Hematopoietic multipotent progenitor cell treated with erythropoietin and hydrocortisone succinate and interleukin-3 and kit ligand, for 8 days (in vitro differentiated cells): ENCODE data around the gene CDC37.
"Not testable (repeated sequence)": the region's sequence is repeated elsewhere in the genome, so short reads cannot be mapped to it uniquely, and the experiment has no call there.

Experiments
- DNase-seq: peaks from one replicate; pipeline ENCODE4 v3.0.0-alpha.2; 2015

CDC37 gene

DNA sequence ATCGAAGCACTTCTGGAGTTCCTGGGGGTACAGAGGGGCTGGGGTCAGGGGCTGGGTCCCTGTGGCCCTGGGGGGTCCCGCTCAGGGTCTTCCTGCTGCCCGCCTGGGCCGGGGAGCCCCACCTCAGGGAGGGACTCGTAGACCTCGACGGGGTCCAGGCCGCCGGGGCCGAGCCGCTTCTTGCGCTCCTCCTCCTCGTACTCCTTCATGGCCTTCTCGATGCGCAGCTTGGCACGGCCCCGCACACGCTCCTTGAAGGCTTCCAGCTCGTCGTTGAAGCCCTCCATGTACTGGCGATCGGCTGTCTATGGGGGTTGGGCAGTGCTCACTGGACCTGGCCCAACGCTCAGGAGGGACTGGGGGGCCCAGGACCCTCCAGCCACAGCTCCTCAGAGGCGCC, 10.2 kb downstream of the CDC37 start:
- DNase-seq = no peak

DNA sequence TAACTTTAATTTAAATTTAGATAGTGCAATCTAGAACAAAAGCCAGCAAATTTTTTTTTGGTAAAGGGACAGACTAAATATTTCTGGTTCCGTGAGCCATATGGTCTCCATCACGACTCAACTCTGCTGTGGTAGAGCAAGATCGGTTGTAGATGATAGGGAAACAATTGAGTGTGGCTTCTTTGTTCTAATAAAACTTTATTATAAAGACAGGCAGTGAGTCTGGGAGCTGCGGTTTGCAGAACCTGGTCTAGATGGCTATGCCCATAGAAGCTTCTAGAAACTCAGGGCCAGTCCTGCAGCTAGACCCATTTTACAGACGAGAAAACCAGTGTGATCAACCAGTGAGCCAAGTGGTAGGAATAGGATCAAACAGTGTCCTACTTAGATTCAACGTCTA, 11.2 kb downstream of the CDC37 start:
- no peak for DNase-seq

DNA sequence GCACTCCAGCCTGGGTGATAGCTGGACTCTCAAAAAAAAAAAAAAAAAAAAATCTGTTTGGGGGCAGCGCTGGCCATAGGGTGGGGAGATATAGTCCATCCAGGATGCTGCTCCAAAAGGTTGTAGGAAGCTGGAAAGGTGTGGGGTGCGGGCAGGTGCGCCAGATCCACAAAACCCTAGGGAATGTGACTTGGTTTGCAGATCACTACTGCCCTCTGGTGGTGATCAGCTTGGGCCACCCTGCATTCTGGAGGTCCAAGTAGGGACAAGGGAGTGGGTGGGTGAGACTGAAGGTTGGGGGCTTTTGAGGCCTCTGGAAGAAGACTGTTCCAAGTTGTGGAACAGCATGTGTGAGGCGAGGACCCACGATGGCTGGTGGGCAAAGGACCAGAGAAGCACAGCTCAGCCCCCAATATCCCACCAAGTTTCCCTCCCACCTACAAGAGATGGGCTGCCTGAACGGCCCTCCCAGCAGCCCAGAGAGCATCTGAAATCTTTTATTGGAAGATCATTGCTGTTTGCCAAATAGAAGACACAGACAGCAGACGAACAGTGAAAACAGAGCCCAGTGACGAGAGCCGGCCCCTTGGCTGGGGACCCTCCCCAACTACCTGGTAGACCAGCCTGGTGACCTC, 12.6 kb downstream of the CDC37 start:
- DNase-seq = peak; percentile 75

DNA sequence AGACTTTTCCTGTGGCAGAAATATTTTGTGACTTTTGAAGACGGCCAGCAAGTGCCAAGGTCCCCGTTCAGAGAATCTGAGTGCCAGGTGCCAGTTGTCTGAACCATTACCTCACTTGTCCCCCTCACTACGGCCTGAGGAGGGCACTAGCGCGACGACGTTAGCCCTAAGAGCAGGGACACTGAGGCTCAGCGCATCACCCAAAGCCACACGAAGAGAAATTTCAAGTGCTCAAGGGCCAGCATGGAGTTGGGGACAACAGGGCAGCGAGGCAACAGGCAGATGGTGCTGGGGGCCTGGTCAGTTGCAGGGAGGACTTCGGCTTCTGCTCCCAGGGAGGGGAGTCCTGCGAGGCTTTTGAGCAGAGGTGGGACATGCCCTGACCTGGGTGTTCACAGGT, 13.5 kb downstream of the CDC37 start:
- peak; percentile 52 for DNase-seq

DNA sequence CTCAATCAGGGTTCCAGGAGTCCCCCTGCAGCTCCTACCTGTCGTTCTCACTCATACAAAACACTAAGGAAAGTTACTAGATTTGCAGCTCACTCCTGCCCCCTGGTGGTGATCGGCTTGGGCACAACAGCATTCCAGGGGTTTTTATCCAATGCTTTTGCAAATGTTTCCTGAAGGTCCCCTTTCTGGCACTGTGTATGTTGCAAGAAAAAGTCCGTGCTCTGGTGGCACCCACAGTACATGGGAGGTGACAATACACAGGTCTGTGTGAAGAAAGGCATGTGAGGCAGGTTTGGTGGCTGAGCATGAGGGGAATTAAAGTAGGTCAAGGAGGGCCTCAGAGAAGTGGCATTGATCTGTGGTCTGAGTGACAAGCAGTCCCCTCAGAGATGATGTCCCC, 14.4 kb downstream of the CDC37 start:
- peak; percentile 86 for DNase-seq

DNA sequence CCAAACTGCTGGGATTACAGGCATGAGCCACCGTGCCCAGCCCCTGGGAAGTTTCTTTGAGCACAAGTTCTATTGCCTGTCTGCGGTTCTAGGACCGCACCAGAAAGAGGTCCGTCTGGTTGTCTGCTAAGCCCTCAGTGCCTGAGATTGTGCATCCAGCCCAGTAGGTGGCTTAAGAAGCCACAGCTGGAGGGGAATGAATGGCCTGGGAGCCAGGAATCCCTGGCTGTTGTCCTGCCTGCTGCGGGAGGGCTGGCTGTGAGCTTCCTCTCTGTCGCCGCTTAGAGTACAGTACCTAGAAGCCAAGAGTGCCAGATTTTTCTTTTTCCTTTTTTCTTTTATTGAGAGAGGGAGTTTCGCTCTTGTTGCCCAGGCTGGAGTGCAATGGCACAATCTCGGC, 18.8 kb downstream of the CDC37 start:
- DNase-seq = no peak

DNA sequence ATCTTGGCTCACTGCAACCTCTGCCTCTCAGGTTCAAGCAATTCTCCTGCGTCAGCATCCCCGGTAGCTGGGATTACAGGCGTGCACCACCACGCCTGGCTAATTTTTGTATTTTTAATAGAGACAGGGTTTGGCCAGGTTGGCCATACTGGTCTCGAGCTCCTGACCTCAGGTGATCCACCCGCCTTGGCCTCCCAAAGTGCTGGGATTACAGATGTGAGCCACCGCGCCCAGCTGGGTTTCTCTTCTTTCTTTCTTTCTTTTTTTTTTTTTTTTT, 20.2 kb downstream of the CDC37 start:
- not testable (repeated sequence) for DNase-seq

DNA sequence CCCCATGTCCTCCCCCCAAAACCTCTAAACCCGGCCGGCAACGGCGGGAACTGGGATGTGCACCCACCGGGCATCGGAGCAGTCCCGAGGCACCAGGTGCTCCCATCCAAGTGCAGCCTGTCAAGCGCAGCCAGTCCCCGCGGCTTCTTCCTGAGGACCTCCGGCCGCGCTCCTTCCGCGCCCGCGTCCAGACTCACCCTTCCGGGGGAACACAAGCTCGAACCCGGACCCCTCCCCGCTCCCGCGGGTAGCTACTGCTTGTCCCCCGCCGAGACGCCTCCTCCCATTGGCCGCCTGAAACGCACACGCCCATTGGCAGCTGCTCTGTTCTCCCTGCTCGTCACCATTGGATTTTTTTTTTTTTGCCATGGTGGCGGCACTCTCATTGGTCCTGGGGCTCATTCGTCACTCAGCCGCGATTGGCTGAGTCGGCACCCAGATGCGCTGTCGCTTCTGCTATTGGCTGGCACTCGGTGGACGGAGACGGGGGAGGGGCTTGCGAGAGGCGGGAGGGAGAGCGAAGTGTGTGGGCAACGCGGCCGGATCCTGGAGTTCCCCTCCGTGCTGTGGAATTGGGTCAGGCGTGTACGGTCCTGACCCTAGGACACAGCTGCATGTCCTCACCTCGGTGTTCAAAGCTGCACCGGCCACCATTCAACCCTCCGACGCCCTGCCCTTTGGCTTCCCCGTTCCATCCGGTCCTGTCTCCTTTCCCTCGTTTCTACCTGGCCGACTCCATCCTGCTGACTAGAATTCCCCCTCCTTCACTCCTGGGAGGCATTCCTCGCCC, 22.8 kb downstream of the CDC37 start, which contains the start of gene TYK2:
TYK2 (minus strand) TSS at position 260 of the 790 bp plus-strand sequence. CDS start 2,166 bp downstream, outside the sequence.
- peak; percentile 99 for DNase-seq

DNA sequence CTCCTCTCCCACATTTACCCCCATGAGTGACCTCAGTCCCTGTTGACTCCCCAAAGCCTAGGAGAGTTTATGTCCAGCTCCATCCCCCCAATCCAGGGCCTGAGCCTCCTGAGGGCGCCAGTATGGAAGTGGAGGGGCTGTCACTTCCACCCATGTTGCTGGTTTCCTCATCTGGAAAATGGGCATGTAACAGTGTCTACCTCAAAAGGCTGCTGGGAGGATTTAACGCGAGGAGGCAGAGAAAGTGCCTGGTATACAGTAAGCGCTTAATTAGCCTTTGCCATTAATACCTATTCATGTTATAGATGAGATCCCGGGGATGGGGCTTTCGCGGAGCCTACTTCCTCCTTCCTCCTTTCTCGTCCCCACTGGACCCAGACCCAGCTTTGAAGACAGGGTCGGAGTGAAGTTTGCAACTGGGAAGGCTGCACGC, 23.4 kb downstream of the CDC37 start:
- DNase-seq = peak; percentile 28

DNA sequence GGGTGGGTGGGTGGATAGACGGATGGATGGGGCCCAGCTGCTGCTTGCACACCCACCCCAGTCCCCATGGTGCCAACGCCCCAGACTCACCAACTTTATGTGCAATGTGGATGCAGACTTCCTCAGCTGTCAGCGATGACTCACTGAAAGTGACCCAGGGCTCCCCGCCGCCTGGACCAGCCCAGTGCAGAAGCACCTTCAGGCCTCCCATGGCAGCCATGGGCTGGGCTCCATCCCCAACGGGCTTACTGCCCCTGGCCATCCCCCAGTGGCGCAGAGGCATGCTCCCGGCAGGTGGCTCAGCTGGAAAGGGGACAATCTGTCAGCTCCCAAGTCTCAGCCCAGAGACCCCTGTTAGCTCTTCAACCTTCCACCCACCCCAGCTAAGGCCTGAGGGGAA, 25.2 kb downstream of the CDC37 start:
- no peak for DNase-seq

DNA sequence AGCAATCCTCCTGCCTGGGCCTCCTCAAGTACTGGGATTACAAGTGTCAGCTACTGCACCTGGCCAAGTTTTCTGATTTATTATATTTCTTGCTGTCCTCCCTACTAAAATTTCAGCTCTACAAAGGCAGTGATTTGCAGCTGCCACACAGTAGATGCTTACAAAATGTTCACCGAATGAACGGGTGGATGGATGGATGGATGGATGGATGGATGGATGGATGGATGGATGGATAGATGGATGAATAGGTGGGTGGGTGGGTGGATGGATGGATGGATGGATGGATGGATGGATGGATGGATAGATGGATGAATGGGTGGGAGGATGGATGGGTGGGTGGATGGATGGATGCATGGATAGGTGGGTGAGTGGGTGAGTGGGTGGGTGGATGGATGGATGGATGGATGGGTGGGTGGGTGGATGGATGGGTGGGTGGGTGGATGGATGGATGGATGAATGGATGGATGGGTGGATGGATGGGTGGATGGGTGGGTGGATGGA, 26.2 kb downstream of the CDC37 start:
- DNase-seq = not testable (repeated sequence)

DNA sequence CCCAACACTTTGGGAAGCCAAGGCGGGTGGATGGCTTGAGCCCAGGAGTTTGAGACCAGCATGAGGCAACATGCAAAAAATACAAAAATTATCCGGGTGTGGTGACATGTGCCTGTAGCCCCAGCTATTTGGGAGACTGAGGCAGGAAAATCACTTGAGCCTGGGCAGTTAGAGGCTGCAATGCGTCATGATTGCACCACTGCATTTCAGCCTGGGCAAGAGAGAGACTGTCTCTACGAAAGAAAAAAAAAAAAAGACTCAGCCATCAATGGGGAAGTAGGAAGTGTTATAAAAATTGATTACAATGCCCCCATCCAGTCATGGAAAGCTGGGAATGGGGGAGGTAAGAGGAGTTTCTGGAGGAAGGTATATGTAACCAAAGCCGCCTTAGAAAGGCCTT, 28.4 kb downstream of the CDC37 start:
- no peak for DNase-seq

DNA sequence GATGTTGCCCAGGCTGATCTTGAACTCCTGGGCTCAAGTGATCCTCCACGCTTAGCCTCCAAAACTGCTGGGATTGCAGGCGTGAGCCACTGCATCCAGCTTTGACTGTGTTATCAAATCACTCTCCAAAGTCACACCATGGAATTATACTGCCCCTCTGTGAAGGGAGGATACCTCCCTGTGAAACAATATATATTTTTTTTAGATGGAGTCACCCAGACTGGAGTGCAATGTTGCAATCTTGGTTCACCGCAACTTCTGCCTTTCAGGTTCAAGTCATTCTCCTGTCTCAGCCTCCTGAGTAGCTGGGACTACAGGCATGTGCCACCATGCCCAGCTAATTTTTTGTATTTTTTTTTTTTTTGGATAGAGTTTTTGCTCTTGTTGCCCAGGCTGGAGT, 30.7 kb downstream of the CDC37 start:
- DNase-seq = no peak

DNA sequence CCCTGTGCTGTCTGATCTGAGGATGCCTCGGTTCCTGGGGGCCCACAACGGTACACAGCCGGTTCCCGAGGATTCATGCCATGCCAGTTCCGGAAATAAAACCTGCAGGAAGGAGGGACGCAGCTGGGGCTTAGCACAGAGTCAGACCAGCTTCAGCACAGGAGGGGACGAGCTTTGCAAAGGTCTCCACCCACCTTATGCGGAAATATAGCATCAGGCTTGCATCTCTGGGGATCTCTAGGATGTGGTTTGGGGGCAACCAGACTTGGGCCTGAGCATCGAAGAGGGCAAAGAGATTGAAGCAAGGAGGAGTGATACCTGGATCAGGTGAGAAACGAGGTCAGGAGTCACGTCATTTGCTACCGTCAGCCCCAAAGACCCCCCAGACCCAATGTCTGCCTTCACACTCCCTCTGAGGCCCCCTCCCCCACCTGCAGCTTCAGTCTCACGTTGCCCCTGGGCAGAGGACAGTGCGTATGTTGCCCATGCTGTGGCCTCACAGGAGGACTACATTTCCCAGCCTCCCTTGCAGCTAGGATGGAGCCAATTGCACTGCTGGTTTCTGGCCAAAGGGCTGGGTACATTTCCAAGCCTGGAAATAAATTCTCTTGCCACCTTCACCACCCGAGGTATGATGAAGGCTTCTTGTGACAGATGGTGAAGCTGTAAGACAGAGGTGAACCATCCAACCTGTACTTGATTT, 35.1 kb downstream of the CDC37 start:
- no peak for DNase-seq

DNA sequence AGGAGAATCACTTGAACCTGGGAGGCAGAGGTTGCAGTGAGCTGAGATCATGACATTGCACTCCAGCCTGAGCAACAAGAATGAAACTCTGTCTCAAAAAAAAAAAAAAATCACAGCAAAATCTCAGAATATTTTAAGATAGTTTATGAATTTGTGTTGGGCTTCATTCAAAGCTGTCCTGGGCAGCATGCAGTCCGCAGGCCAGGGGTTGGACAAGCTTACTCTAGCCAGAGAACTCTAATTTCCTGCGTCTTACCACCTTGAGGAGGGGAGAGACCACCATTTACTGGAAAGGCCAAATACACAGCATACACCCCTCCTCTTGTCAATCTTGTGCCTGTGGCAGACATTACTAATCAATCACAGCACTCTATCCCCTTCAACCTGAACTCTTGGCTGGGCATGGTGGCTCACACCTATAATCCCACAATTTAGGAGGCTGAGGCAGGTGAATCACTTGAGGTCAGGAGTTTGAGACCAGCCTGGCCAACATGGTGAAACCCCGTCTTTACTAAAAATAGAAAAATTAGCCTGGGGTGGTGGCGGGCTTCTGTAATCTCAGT, 36.3 kb downstream of the CDC37 start:
- not testable (repeated sequence) for DNase-seq

DNA sequence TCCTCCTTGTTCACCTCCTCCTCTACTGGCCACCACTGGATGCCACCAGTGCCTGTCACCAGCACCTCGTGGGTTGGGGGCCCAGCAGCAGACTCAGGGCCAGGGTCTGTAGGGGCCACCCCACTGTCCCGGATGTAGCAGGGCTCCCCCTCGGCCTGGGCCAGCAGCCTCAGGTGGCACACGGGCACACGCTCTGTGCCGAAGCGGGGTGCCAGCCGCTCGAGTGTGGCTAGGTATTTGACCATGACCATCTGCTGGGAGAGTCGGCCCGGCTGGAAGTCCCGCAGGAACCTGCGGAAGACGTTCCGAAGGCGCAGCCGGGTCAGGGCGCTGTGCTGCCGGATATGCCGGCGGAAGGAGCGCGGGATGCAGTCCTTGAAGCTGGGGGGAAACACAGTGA, 37.8 kb downstream of the CDC37 start:
- DNase-seq = no peak

DNA sequence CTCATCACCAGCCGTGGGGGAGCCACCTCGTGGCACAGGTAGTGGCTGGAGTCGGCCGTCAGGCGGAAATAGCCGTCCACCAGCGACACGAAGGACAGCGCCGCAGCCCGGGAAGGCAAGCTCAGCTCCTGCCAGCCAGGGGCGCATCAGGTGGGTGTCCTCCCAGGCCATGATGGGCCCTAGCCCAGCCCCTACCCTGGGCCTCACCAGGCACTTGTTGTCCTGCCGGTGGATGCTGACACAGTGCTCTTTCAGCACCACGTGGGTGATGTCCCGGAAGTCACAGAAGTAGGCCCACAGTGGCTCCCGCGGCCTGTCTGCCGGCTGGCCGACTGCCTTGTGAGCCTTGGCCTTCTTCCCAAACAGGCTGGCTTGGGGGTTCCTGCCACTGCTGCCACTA, 38.7 kb downstream of the CDC37 start:
- DNase-seq = no peak

DNA sequence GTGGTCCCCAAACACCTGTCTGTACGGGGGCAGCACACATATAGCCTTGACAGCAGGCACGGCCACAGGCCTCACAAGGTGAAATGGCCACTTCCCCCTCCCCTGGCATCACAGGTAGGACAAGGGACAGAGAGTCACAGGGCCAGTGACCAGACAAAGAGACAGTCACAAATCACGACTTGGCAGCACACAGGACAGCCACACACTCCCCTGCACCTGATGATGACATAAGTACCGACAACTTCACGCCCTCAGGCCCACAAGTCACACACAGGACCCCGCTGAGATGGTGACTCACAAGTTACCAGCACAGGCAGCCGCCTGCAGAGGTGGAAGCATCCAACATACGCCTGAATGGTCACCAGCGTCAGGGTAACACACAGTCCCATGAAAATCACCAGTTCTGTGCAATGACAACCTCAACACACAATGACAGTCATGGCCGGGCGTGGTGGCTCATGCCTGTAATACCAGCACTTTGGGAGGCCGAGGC, 39.5 kb downstream of the CDC37 start:
- DNase-seq = no peak

DNA sequence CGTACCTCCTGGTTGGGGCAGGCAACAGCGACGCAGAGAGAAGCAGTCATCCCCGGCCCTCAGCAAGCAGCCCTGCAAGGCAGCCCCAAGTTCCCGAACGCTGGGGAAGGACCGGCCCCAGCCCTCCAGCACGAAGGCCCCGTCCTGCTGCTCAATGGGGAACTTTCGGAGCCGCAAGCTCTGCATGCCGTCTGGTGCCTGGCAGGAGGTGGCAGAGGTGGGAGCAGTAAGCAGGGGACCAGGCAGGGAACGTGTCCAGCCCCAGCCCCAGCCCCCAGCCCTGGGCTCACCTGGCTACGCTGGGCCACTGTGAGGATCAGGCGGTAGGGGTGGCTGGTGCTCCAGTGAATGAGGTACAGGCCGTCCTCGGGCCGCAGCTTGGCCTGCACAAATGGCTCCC, 41.1 kb downstream of the CDC37 start:
- no peak for DNase-seq

DNA sequence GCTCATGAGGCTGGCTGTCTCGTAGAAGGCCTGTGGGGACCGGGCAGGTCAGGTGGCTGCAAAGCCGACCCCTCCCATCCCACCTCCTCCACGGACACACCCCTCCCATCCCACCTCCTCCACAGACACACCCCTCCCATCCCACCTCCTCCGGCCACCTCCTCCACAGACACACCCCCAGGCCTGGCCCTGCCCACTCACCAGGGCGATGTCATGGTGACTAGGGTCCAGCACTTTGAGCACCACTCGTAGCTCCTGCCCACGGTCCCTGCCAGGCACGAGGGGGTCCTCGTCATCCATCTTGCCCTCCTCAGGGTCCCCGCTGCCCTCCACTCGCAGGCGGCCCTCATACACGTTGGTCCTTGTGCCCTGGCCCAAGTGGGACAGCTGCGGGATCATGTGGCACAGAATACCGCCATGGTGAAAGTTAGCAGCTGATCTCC, 41.8 kb downstream of the CDC37 start:
- DNase-seq = no peak

DNA sequence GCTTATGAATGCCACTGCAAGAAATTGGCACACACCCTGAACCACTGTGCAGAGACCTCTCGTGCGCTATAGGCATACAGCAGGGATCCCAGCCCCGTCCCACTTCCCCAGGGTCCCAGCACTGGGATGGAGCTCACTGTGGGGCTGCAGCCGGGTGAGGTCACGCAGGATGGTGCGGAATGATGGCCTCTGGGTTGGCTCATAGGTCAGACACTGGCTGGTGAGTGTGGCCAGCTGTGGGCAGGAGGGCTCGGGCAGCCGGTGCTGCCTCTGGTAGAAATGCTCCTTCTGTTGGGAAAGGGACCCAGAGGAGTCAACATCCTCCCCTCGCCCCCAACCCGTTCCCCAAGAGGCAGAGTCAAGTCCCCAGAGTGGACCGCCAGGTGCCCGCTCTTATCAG, 46.9 kb downstream of the CDC37 start:
- DNase-seq = no peak

DNA sequence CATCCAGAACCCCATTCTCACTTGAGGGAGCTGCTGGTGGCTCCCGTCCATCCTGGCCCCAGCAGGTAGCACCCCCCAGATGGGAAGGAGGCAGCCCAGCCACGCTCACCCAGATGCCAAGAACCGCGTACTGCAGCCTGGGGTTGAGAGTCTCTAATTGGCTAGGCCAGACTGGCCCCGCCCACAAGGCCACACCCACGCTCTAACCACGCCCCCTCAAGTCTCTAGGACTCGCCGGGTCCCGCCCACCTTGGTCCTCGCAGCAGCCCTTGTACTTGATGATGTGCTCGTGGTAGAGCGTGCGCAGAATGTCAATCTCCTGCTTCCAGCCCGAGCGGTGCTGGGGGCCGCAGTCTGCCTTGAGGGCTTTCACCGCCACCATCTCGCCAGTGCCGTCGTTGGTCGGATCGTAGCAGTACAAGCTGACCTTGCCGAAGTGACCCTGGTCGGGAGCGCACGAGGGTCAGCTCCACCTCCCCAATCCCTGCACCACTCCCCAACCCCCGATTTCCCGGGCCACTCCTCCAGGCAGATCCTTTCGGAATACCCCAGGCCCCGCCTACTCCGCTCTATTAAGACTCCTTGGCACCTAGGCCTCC, 49.5 kb downstream of the CDC37 start:
- DNase-seq = peak; percentile 63
